WTC11 (cell line): ENCODE results near the gene PIK3CA.

ENCODE experiments used
- CREB1 ChIP-seq: sonication (generic); formaldehyde crosslinking; IDR thresholded peaks from 2 replicates; pipeline ENCODE4 v1.8.0; 2023; ENCODE audit warnings: mild to moderate bottlenecking, missing genetic modification reagents
- CTCF ChIP-seq: fragments of 200-600 bp; IDR thresholded peaks from 2 replicates; pipeline ENCODE4 v1.8.0; 2022; ENCODE audit warnings: antibody characterized with exemption
- JAZF1 ChIP-seq: fragments of 250-450 bp; sonication (Bioruptor Pico); IDR thresholded peaks from 2 replicates; pipeline ENCODE4 v1.9.0; 2021; ENCODE audit warnings: moderate library complexity, mild to moderate bottlenecking, inconsistent platforms
- JUN ChIP-seq: sonication (generic); formaldehyde crosslinking; IDR thresholded peaks from 2 replicates; pipeline ENCODE4 v1.8.0; 2023; ENCODE audit warnings: mild to moderate bottlenecking, missing genetic modification reagents
- MAX ChIP-seq: sonication (generic); formaldehyde crosslinking; IDR thresholded peaks from 2 replicates; pipeline ENCODE4 v1.8.0; 2022; ENCODE audit warnings: mild to moderate bottlenecking, missing genetic modification reagents
- SP1 ChIP-seq: sonication (generic); formaldehyde crosslinking; conservative IDR thresholded peaks from 2 replicates; pipeline ENCODE4 v1.8.1; 2022; ENCODE audit warnings: missing genetic modification reagents
- ZNF416 ChIP-seq: fragments of 250-450 bp; sonication (Bioruptor Pico); IDR thresholded peaks from 2 replicates; pipeline ENCODE4 v1.9.0; 2021; ENCODE audit warnings: mild to moderate bottlenecking, inconsistent platforms

- TF ChIP-seq CREB1 (CRISPR knock-in tag) (no peak), CTCF (no peak), MAX (CRISPR knock-in tag) (no peak), JUN (CRISPR knock-in tag) (no peak), SP1 (no peak), ZNF416 (CRISPR knock-in tag) (no peak), JAZF1 (CRISPR knock-in tag) (no peak)
These were observed 12.0 kb upstream of the PIK3CA start for GRCh38 chr3:179136195-179136594.
